IMR-90 (cell line): ENCODE results near the gene HOXA10. TPM values are rescaled to one million over a fixed set of nuclear protein-coding genes. Genes with fewer than 3 reads are reported as not detected.

Experiments
- ATAC-seq: fragments of 200-7000 bp; cut with Tn5 transposase; 2 replicates; pipeline ENCODE4 v1.9.1; 2020; ENCODE audit warnings: low read depth, mild to moderate bottlenecking, moderate library complexity
- BruUV-seq: library from RNA; stranded (reverse); fragments of 400-500 nt; replicated peaks from 2 replicates; lab custom pipeline; 2021; lab: Mats Ljungman, UMichigan
- CTCF ChIA-PET: fragments of 300-600 bp; formaldehyde crosslinking; extraction: SDS; loops from one replicate; lab custom pipeline; 2021; ENCODE audit warnings: antibody characterized with exemption; lab: Yijun Ruan, JAX
- POLR2A ChIA-PET: fragments of 300-600 bp; sonication (Branson Sonifier 250); formaldehyde crosslinking; loops from one replicate; lab custom pipeline; 2022; ENCODE audit warnings: antibody characterized with exemption; ENCODE audit not compliant: unreplicated experiment; lab: Charles Lee
- DNase-seq: peaks from one replicate; pipeline ENCODE4 v3.0.0; 2013
- H2AFZ ChIP-seq: replicated peaks from 2 replicates; pipeline ENCODE3; 2013; ENCODE audit warnings: low read length, mild to moderate bottlenecking; ENCODE audit not compliant: poor library complexity
- H2AK5ac ChIP-seq: 2 replicates; pipeline ENCODE4 v1.6.1; 2013; ENCODE audit warnings: low read depth, low read length, inconsistent platforms
- H2AK9ac ChIP-seq: replicated peaks from 2 replicates; pipeline ENCODE3; 2013; ENCODE audit warnings: mild to moderate bottlenecking, low read depth, low read length, moderate library complexity; ENCODE audit not compliant: poor library complexity
- H2BK120ac ChIP-seq: 2 replicates; pipeline ENCODE4 v1.6.1; 2013; ENCODE audit warnings: low read depth, low read length, inconsistent platforms
- H2BK15ac ChIP-seq: 3 replicates; pipeline ENCODE4 v1.6.1; 2013; ENCODE audit warnings: low read depth, low read length, inconsistent platforms
- H2BK20ac ChIP-seq: 2 replicates; pipeline ENCODE4 v1.6.1; 2013; ENCODE audit warnings: low read depth, mild to moderate bottlenecking, inconsistent platforms, low read length, moderate library complexity
- H2BK5ac ChIP-seq: 2 replicates; pipeline ENCODE4 v1.6.1; 2013; ENCODE audit warnings: mild to moderate bottlenecking, low read depth, low read length, inconsistent platforms; ENCODE audit not compliant: poor library complexity, severe bottlenecking
- H3K14ac ChIP-seq: replicated peaks from 2 replicates; pipeline ENCODE4 v1.6.1; 2013; ENCODE audit warnings: low read depth, low read length, inconsistent platforms
- H3K18ac ChIP-seq: 2 replicates; pipeline ENCODE4 v1.6.1; 2013; ENCODE audit warnings: low read depth, low read length, control low read depth
- H3K23ac ChIP-seq: 2 replicates; pipeline ENCODE4 v1.6.1; 2013; ENCODE audit warnings: low read depth, low read length, inconsistent platforms
- H3K27ac ChIP-seq: 2 replicates; pipeline ENCODE4 v1.5.1; 2013; ENCODE audit warnings: mild to moderate bottlenecking, control low read depth, low read length; ENCODE audit not compliant: insufficient read depth
- H3K27me3 ChIP-seq: 2 replicates; pipeline ENCODE4 v1.6.1; 2013; ENCODE audit warnings: low read length; ENCODE audit not compliant: control insufficient read depth, insufficient read depth
- H3K36me3 ChIP-seq: 2 replicates; pipeline ENCODE4 v1.6.1; 2013; ENCODE audit warnings: low read length, mixed read lengths; ENCODE audit not compliant: control insufficient read depth, insufficient read depth
- H3K4ac ChIP-seq: 2 replicates; pipeline ENCODE4 v1.6.1; 2013; ENCODE audit warnings: low read depth, low read length, inconsistent platforms
- H3K4me1 ChIP-seq: 2 replicates; pipeline ENCODE4 v1.6.1; 2013; ENCODE audit warnings: low read length, mixed read lengths; ENCODE audit not compliant: control insufficient read depth, insufficient read depth
- H3K4me2 ChIP-seq: 2 replicates; pipeline ENCODE4 v1.6.1; 2013; ENCODE audit warnings: low read depth, mild to moderate bottlenecking, control low read depth, low read length, moderate library complexity
- H3K4me3 ChIP-seq: 2 replicates; pipeline ENCODE4 v1.5.1; 2013; ENCODE audit warnings: low read depth, mild to moderate bottlenecking, control low read depth, low read length, moderate library complexity; ENCODE audit not compliant: insufficient read depth
- H3K56ac ChIP-seq: 2 replicates; pipeline ENCODE4 v1.6.1; 2013; ENCODE audit warnings: low read length, inconsistent platforms; ENCODE audit not compliant: insufficient read depth; ENCODE audit errors: extremely low read depth
- H3K79me1 ChIP-seq, 2 experiments: 2 replicates each; pipeline ENCODE4 v1.6.1; 2013; ENCODE audit warnings: low read length in 2 of 2, inconsistent platforms in 1 of 2, low read depth in 1 of 2
- H3K9ac ChIP-seq: 2 replicates; pipeline ENCODE4 v1.6.1; 2013; ENCODE audit warnings: low read depth, low read length, control low read depth
- H3K9me1 ChIP-seq: 2 replicates; pipeline ENCODE4 v1.6.1; 2013; ENCODE audit warnings: low read length, inconsistent platforms; ENCODE audit not compliant: insufficient read depth
- H3K9me3 ChIP-seq: 2 replicates; pipeline ENCODE4 v1.6.1; 2013; ENCODE audit warnings: low read length; ENCODE audit not compliant: control insufficient read depth, insufficient read depth
- H4K20me1 ChIP-seq: 2 replicates; pipeline ENCODE4 v1.6.1; 2013; ENCODE audit warnings: low read length, inconsistent platforms; ENCODE audit not compliant: insufficient read depth
- H4K5ac ChIP-seq: 2 replicates; pipeline ENCODE4 v1.6.1; 2013; ENCODE audit warnings: mild to moderate bottlenecking, low read depth, low read length, control low read depth
- H4K8ac ChIP-seq, 2 experiments: 2 replicates each; pipeline ENCODE4 v1.6.1; 2013; ENCODE audit warnings: low read depth in 2 of 2, low read length in 2 of 2, control low read depth in 1 of 2, inconsistent platforms in 1 of 2
- H4K91ac ChIP-seq: 2 replicates; pipeline ENCODE4 v1.6.1; 2013; ENCODE audit warnings: low read depth, low read length, inconsistent platforms; ENCODE audit not compliant: insufficient read depth
- CTCF ChIP-seq: conservative IDR thresholded peaks from 2 replicates; pipeline ENCODE4 v1.5.1; 2012; ENCODE audit warnings: mild to moderate bottlenecking, low read depth, low read length, improper control_type of control experiment
- MAZ ChIP-seq: IDR thresholded peaks from 2 replicates; pipeline ENCODE4 v1.6.1; 2012; ENCODE audit warnings: low read depth, mild to moderate bottlenecking, low read length, improper control_type of control experiment, moderate library complexity, borderline replicate concordance
- NFE2L2 ChIP-seq: fragments of 150-350 bp; IDR thresholded peaks from 2 replicates; pipeline ENCODE4 v1.6.1; 2016; ENCODE audit warnings: low read depth, mild to moderate bottlenecking, low read length
- POLR2A ChIP-seq: IDR thresholded peaks from 2 replicates; pipeline ENCODE4 v1.6.1; 2012; ENCODE audit warnings: mild to moderate bottlenecking, low read depth, low read length
- RFX5 ChIP-seq: IDR thresholded peaks from 2 replicates; pipeline ENCODE4 v1.8.0; 2012; ENCODE audit warnings: low read depth, mild to moderate bottlenecking, low read length, moderate library complexity
- WGBS, 2 experiments: methylation state at CpG; one replicate each; pipeline versions ENCODE4 v1.1.5 to v1.1.7; 2013; ENCODE audit warnings: missing lambda C conversion rate in 2 of 2; ENCODE audit not compliant: insufficient read length in 1 of 2; ENCODE audit errors: extremely low coverage in 2 of 2; 5-methylcytosine and 5-hydroxymethylcytosine counted together
- dilution Hi-C: fragments of 300-500 bp; cut with HindIII; formaldehyde crosslinking; loops from one replicate; pipeline ENCODE4 v1.14.3; 2018; ENCODE audit warnings: low sequenced_read_pairs; ENCODE audit not compliant: unreplicated experiment
- in situ Hi-C: fragments of 300-500 bp; cut with MboI; formaldehyde crosslinking; loops from 3 replicates; pipeline ENCODE4 v1.14.3; 2019; ENCODE audit warnings: low sequenced_read_pairs, inconsistent platforms, mixed read lengths
- intact Hi-C: fragments of 100-400 bp; cut with micrococcal nuclease; formaldehyde crosslinking; loops from 2 replicates; pipeline ENCODE4 v1.10.0; 2022
- polyA plus RNA-seq, 3 experiments: library from polyadenylated mRNA; depleted of rRNA; stranded (reverse); fragments of >200 nt; gene quantifications; 2 replicates each; pipeline ENCODE4 v1.2.3, GENCODE V29; 2012; ENCODE audit warnings: low replicate concordance in 1 of 3
- total RNA-seq: library from RNA; depleted of rRNA; stranded (reverse); fragments of >200 nt; gene quantifications from 2 replicates; pipeline ENCODE4 v1.2.3, GENCODE V29; 2012

Gene HOXA10
- total and polyA plus RNA-seq, 2 of the 4 experiments (the other 2 are of a cell fraction): 0.10 to 0.18 TPM

GRCh38 chr7:27208998-27209397 is 34.9 kb upstream of the HOXA10 start:
- Histone ChIP-seq H2AK5ac (no peak overlapping the region), H4K8ac (no peak overlapping the region), H3K27me3 (peaks cover 95% of the 10 kb centered on the region), H2AFZ (no peak overlapping the region), H2BK120ac (no peak overlapping the region), H3K4ac (no peak overlapping the region), H2AK9ac (no peak overlapping the region), H3K9me1 (no peaks in the 10 kb centered on the region; the same call in 1 of the 2 replicates), H3K4me1 (peaks cover 2% of the 10 kb centered on the region; the same call in 1 of the 2 replicates), H3K27ac (no peak overlapping the region), H3K79me1 (no peaks in the 10 kb centered on the region), H3K9me3 (peaks cover 5% of the 10 kb centered on the region; the same call in 1 of the 2 replicates), H4K5ac (no peak overlapping the region), H3K9ac (no peak overlapping the region), H4K20me1 (peaks cover 12% of the 10 kb centered on the region), H2BK15ac (no peak overlapping the region), H3K4me3 (no peak overlapping the region), H3K18ac (no peak overlapping the region), H3K36me3 (no peaks in the 10 kb centered on the region), H3K14ac (no peak overlapping the region), H3K23ac (no peak overlapping the region), H2BK20ac (no peak overlapping the region), H3K4me2 (no peak overlapping the region), H3K56ac (no peak overlapping the region), H2BK5ac (no peak overlapping the region), H4K91ac (no peak overlapping the region)
- in situ Hi-C loops (loop anchor here (10.0 kb wide), 1 partner anchor 566 kb away; no protein-coding TSS in a partner anchor), intact Hi-C loops (no loop called here), dilution Hi-C loops (no loop called here)
- no TSS peak for BruUV-seq
- ATAC-seq (no peak), DNase-seq (no peak)
- WGBS, 2 experiments: no CpG with 5 or more reads among the region's 4 CpGs
- TF ChIP-seq CTCF (no peak), MAZ (no peak), NFE2L2 (no peak), POLR2A (no peak), RFX5 (no peak)
- ChIA-PET CTCF (interaction anchor here (1.4 kb wide), 1 partner anchor 19 kb away, joined by 3 read pairs; no protein-coding TSS in a partner anchor), POLR2A (no interaction called here)
